Measurements from ENCODE around the gene TNPO3. TPM values are rescaled to one million over a fixed set of nuclear protein-coding genes. Genes with fewer than 3 reads are reported as not detected.

TNPO3 gene
- total RNA-seq, 4 donors from 2014 or later = 34.6 to 48.5 (median 45.2) TPM

DNA sequence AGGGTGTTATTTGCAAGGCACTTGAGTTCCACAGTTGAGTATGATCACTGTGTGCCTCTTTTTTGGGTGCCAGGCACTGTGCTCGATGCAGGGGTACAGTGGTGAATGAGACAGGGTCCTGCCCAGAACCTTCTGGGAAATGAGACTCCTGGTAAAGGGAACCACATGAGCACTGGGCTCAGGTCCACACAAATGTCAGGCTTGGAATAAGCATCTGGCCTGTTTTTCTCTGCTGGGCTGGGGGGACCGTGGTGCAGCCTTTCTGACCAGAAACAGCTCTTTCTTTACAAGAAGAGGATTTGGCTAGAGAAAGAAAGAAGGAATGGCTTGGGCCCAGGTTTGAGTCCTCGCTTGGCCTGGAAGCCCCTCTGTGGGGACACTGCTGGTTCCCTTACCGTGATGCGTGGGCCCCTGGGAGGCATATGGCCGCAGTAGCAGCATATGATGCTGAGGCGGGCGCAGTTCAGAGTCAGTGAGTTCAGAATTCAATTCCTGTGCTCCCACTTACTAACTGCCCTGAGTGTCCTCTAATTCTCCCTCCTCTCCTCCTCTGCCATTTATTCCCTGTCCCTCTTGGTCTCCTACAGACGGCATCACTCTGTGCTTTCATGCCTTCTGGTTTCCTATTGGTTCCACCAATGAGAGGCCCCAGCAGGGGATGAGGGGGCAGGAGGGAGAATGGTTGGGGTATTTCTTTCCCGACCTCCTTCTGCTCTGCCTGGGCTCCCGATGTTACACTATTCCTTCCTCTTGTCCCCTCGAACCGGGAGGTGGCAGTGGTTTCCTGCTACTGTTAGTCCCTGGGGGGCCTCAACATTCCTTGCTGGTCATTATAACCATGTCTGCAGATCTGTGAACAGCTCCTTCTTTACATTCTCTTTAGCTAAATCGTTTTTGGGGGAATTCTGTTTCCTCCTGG, 134.8 kb downstream of the TNPO3 start:
- TF ChIP-seq POLR2AphosphoS5 (IDR thresholded peaks at IDR 0.05) = no peak
- no peak for TF ChIP-seq POLR2A (IDR thresholded peaks at IDR 0.05)
- TF ChIP-seq, protein P1, sequence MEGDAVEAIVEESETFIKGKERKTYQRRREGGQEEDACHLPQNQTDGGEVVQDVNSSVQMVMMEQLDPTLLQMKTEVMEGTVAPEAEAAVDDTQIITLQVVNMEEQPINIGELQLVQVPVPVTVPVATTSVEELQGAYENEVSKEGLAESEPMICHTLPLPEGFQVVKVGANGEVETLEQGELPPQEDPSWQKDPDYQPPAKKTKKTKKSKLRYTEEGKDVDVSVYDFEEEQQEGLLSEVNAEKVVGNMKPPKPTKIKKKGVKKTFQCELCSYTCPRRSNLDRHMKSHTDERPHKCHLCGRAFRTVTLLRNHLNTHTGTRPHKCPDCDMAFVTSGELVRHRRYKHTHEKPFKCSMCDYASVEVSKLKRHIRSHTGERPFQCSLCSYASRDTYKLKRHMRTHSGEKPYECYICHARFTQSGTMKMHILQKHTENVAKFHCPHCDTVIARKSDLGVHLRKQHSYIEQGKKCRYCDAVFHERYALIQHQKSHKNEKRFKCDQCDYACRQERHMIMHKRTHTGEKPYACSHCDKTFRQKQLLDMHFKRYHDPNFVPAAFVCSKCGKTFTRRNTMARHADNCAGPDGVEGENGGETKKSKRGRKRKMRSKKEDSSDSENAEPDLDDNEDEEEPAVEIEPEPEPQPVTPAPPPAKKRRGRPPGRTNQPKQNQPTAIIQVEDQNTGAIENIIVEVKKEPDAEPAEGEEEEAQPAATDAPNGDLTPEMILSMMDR (IDR thresholded peaks at IDR 0.05) = no peak
- no peak for TF ChIP-seq EP300 (IDR thresholded peaks at IDR 0.05)
- peaks cover 62% of the 10 kb centered on the region for H3K27me3 ChIP-seq
- no peak for ATAC-seq

DNA sequence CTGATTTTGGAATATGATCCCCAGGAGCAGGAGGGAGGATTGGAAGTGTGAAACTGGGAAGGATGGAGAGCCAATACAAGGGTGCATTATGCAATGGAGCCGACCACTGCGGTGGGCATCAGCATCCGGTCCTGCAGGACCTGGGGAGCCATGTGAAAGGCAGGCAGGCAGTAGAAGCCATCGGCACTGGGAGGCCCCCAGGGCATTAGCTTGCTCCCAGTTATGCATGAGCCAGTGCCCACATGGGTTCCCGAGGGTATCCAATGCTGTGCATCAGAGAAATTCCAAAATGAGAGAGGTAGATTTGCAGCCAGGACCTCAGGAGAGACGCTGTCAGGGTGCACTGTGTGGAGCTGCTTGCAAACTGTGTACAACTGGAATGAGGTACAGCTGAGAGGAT, 135.7 kb downstream of the TNPO3 start:
- Histone ChIP-seq H3K9me3 (no peaks in the 10 kb centered on the region), H3K27ac (no peak overlapping the region), H3K27me3 (peaks cover 71% of the 10 kb centered on the region), H3K4me1 (peaks cover 0 to 16% (median 5%) of the 10 kb centered on the region in 3 donors), H3K36me3 (no peaks in the 10 kb centered on the region), H3K4me3 (no peak overlapping the region)
- WGBS, 2 donors (ENCODE audit: low coverage in 1 of 2) = 33 to 64% methylated on average over 1 to 6 of the region's 6 CpGs
- ATAC-seq = no peak
- no peak for TF ChIP-seq POLR2A (IDR thresholded peaks at IDR 0.05)
- TF ChIP-seq POLR2AphosphoS5 (IDR thresholded peaks at IDR 0.05) = no peak
- no peak for TF ChIP-seq EP300 (IDR thresholded peaks at IDR 0.05)

More for the DNA sequence above, 134.8 kb downstream of the TNPO3 start:
- WGBS, 2 donors (ENCODE audit: low coverage in 1 of 2) = 54 to 59% methylated on average over 10 to 12 of the region's 14 CpGs
- Histone ChIP-seq H3K27ac (no peak overlapping the region), H3K4me1 (peaks cover 0 to 11% (median 1%) of the 10 kb centered on the region in 3 donors), H3K9me3 (no peaks in the 10 kb centered on the region), H3K36me3 (no peaks in the 10 kb centered on the region), H3K4me3 (no peak overlapping the region)

DNA sequence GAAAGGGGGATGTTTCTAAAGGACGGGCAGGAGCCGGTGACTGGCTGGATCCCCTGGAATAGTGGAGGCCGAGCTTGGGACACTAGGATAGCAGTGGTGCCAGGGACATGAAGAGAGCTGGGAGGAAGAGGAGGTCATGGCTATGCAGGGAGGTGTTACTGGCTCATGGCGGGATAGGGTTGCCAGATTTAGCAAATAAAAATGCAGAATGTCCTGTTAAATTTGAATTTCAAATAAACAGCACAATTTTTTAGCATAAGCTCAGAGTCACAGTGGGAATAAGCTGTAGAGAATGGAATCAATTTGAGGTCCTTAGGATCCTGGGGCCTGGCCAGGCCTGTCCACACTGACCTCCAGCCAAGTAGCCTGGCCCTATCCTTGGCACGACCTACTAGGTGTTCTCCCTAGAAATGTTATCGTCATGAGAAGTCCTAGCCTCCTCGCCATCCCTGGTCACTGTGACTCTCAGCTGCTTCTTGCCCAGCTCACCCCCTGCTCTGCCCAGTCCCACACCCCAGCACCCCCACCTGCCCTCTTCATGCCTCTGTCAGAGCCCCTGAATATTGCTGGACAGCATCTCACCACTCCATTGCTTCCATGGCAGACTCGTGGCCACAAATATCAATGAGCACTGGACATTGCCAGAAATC, 136.8 kb downstream of the TNPO3 start:
- no peaks in the 10 kb centered on the region for H3K36me3 ChIP-seq
- H3K4me3 ChIP-seq = no peak overlapping the region
- 79 to 85% methylated on average over 7 to 8 of the region's 8 CpGs for WGBS, 2 donors (ENCODE audit: low coverage in 1 of 2)
- H3K9me3 ChIP-seq = no peaks in the 10 kb centered on the region
- H3K27me3 ChIP-seq = peaks cover 70% of the 10 kb centered on the region
- no peak overlapping the region for H3K27ac ChIP-seq
- H3K4me1 ChIP-seq = peaks cover 0 to 16% (median 5%) of the 10 kb centered on the region in 3 donors
- ATAC-seq = no peak
- TF ChIP-seq EP300 (IDR thresholded peaks at IDR 0.05) (no peak), POLR2AphosphoS5 (IDR thresholded peaks at IDR 0.05) (no peak), POLR2A (IDR thresholded peaks at IDR 0.05) (no peak)
- TF ChIP-seq, protein P1 (IDR thresholded peaks at IDR 0.05) = no peak

DNA sequence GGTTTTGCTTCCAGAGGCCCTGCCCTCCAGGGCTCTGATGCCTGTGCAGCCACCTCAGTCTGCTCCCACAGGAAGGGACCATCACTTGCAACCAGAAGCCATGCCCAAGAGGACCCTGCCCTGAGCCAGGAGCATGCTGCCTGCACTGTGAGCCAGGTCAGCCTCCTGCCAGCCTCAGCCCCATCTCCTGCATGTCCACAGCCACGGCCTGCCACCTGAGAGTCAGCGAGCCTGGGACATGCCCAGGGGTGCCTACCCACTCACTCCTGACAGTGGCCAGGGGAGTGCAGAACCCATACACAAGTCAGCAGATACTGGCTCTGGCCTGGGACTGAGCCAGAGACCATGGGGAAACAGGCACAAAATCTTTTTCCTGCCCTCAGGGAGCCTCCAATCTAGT, 137.8 kb downstream of the TNPO3 start:
- no peak overlapping the region for H3K4me3 ChIP-seq
- no CpG with 5 or more reads among the region's 2 CpGs for WGBS, 2 donors (ENCODE audit: low coverage in 1 of 2)

DNA sequence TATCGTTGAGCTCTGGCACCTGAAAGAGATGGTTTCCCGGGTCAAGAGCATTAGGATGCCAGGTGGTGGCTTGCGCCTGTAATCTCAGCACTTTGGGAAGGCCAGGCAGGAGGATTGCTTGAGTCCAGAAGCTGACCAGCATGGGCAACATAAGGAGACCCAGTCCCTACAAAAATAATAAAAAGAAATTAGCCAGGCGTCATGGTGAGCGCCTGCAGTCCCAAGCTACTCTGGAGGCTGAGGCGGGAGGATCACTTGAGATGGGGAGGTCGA, 138.3 kb downstream of the TNPO3 start:
- TF ChIP-seq EP300 (IDR thresholded peaks at IDR 0.05) = no peak
- TF ChIP-seq POLR2A (IDR thresholded peaks at IDR 0.05) = no peak
- TF ChIP-seq, protein P1 (IDR thresholded peaks at IDR 0.05) = no peak
- TF ChIP-seq POLR2AphosphoS5 (IDR thresholded peaks at IDR 0.05) = no peak
- H3K27ac ChIP-seq = no peak overlapping the region
- no peaks in the 10 kb centered on the region for H3K9me3 ChIP-seq
- no peak overlapping the region for H3K4me3 ChIP-seq
- H3K4me1 ChIP-seq = peaks cover 0 to 16% (median 5%) of the 10 kb centered on the region in 3 donors
- no peak for ATAC-seq
- H3K27me3 ChIP-seq = peaks cover 57% of the 10 kb centered on the region
- 92 to 95% methylated on average over 5 to 6 of the region's 7 CpGs for WGBS, 2 donors (ENCODE audit: low coverage in 1 of 2)
- H3K36me3 ChIP-seq = no peaks in the 10 kb centered on the region

More for the DNA sequence above, 137.8 kb downstream of the TNPO3 start:
- Histone ChIP-seq H3K27me3 (peaks cover 60% of the 10 kb centered on the region), H3K36me3 (no peaks in the 10 kb centered on the region), H3K27ac (no peak overlapping the region), H3K4me1 (peaks cover 0 to 16% (median 5%) of the 10 kb centered on the region in 3 donors), H3K9me3 (no peaks in the 10 kb centered on the region)
- ATAC-seq = no peak
- TF ChIP-seq, protein P1 (IDR thresholded peaks at IDR 0.05) = no peak
- TF ChIP-seq EP300 (IDR thresholded peaks at IDR 0.05) (no peak), POLR2A (IDR thresholded peaks at IDR 0.05) (no peak), POLR2AphosphoS5 (IDR thresholded peaks at IDR 0.05) (no peak)

All from gastroesophageal sphincter (tissue), 4 donors.